K562 (cell line): ENCODE data around the gene KDM2B. TPM values are rescaled to one million over a fixed set of nuclear protein-coding genes. Genes with fewer than 3 reads are reported as not detected.
A peak's percentile ranks its signal among the peaks of the same experiment; 100 is the strongest.

ENCODE experiments used
- ARID1B ChIP-seq: fragments of 450-650 bp; IDR thresholded peaks from 2 replicates; pipeline ENCODE4 v1.6.1; 2016; ENCODE audit warnings: antibody characterized with exemption, mild to moderate bottlenecking, inconsistent platforms
- C11orf30 ChIP-seq: fragments of 450-650 bp; IDR thresholded peaks from 2 replicates; pipeline ENCODE4 v1.6.1; 2016; ENCODE audit warnings: low read depth, mild to moderate bottlenecking
- COPS2 ChIP-seq: fragments of 450-650 bp; conservative IDR thresholded peaks from 2 replicates; pipeline ENCODE4 v1.6.1; 2016; ENCODE audit warnings: mild to moderate bottlenecking, moderate library complexity
- FOXJ2 ChIP-seq: fragments of 200-800 bp; sonication (Bioruptor generic); IDR thresholded peaks from 2 replicates; pipeline ENCODE4 v1.6.1; 2016; ENCODE audit warnings: missing genetic modification characterization, missing compliant biosample characterization
- FOXK1 ChIP-seq: sonication (generic); formaldehyde crosslinking; IDR thresholded peaks from 2 replicates; pipeline ENCODE4 v1.8.0; 2022; ENCODE audit warnings: missing genetic modification reagents, mild to moderate bottlenecking, borderline replicate concordance
- HOXB6 ChIP-seq: fragments of 250-450 bp; sonication (Bioruptor Pico); IDR thresholded peaks from 2 replicates; pipeline ENCODE4 v1.5.1; 2022; ENCODE audit warnings: mild to moderate bottlenecking, borderline replicate concordance
- L3MBTL2 ChIP-seq: fragments of 450-650 bp; IDR thresholded peaks from 2 replicates; pipeline ENCODE4 v1.6.1; 2016; ENCODE audit warnings: mild to moderate bottlenecking, moderate library complexity
- NR1H2 ChIP-seq: sonication (generic); formaldehyde crosslinking; IDR thresholded peaks from 2 replicates; pipeline ENCODE4 v1.4.0; 2020; ENCODE audit warnings: mild to moderate bottlenecking, missing genetic modification reagents
- POLR2A ChIP-seq: fragments of 450-650 bp; conservative IDR thresholded peaks from 2 replicates; pipeline ENCODE4 v1.6.1; 2016
- RHOXF2B ChIP-seq: fragments of 250-450 bp; sonication (Bioruptor Pico); conservative IDR thresholded peaks from 2 replicates; pipeline ENCODE4 v1.5.1; 2021
- RUNX1 ChIP-seq: sonication (generic); IDR thresholded peaks from 2 replicates; pipeline ENCODE4 v1.6.1; 2016; ENCODE audit warnings: antibody characterized with exemption, low read depth
- SNIP1 ChIP-seq: fragments of 450-650 bp; IDR thresholded peaks from 2 replicates; pipeline ENCODE4 v1.7.1; 2017; ENCODE audit warnings: low read depth, mild to moderate bottlenecking
- ZKSCAN8 ChIP-seq: fragments of 200-800 bp; sonication (Bioruptor generic); IDR thresholded peaks from 2 replicates; pipeline ENCODE4 v1.6.1; 2016; ENCODE audit warnings: missing genetic modification characterization, missing compliant biosample characterization
- ZNF174 ChIP-seq: fragments of 250-450 bp; sonication (Bioruptor Pico); IDR thresholded peaks from 2 replicates; pipeline ENCODE4 v1.4.0; 2020; ENCODE audit warnings: mild to moderate bottlenecking
- ZNF24 ChIP-seq: fragments of 450-650 bp; IDR thresholded peaks from 2 replicates; pipeline ENCODE4 v1.6.1; 2016
- ZNF3 ChIP-seq: fragments of 250-450 bp; sonication (Bioruptor Pico); IDR thresholded peaks from 2 replicates; pipeline ENCODE4 v1.5.0; 2021; ENCODE audit warnings: mild to moderate bottlenecking, moderate library complexity
- ZNF436 ChIP-seq: fragments of 250-450, 450-650 bp; sonication (Bioruptor Pico); formaldehyde crosslinking; IDR thresholded peaks from 2 replicates; pipeline ENCODE4 v1.7.0; 2020; ENCODE audit warnings: mild to moderate bottlenecking
- polyA plus RNA-seq, 8 experiments: library from polyadenylated mRNA; depleted of rRNA in 4 of 8; stranded (reverse) in 5 of 8; unstranded in 3 of 8; fragments of >200 nt; fragmentation: Nextera tagmentation in 2 of 8; fragmentation: Illumina TruSeq in 1 of 8; extraction: Ambion mirVana in 2 of 8; extraction: Trizol in 1 of 8; gene quantifications; 2 replicates each; pipeline versions ENCODE4 v1.2.1 to v1.2.3, GENCODE V29; 2011 to 2014; ENCODE audit warnings: inconsistent platforms in 1 of 8, missing spikeins in 1 of 8
- total RNA-seq, 7 experiments: library from RNA; depleted of rRNA in 6 of 7; stranded (reverse); fragments of >200 nt in 6 of 7; fragmentation: Illumina TruSeq in 2 of 7; extraction: Trizol in 2 of 7; gene quantifications; 2 replicates each; pipeline versions ENCODE4 v1.2.1 to v1.2.3, GENCODE V29; 2011 to 2021; ENCODE audit warnings: low replicate concordance in 1 of 7
- TF ChIP-seq, protein P1 (sequence below): fragments of 250-450 bp; sonication (Bioruptor Pico); IDR thresholded peaks from 2 replicates; pipeline ENCODE4 v1.5.0; 2021; ENCODE audit warnings: mild to moderate bottlenecking, moderate library complexity
- TF ChIP-seq, protein P2 (sequence below): fragments of 250-450 bp; sonication (Bioruptor Pico); IDR thresholded peaks from 2 replicates; pipeline ENCODE4 v1.8.0; 2022; ENCODE audit warnings: moderate library complexity, mild to moderate bottlenecking, inconsistent platforms
- TF ChIP-seq, protein P3 (sequence below): sonication (generic); formaldehyde crosslinking; IDR thresholded peaks from 2 replicates; pipeline ENCODE4 v1.8.0; 2022; ENCODE audit warnings: missing genetic modification reagents, mild to moderate bottlenecking, borderline replicate concordance
- TF ChIP-seq, protein P4 (sequence below): fragments of 450-650 bp; IDR thresholded peaks from 2 replicates; pipeline ENCODE4 v1.6.1; 2016; ENCODE audit warnings: borderline replicate concordance

Gene KDM2B
- total and polyA plus RNA-seq, 9 of the 15 experiments (the other 6 are each of a cell fraction or from before 2014, with no cell fraction given) = 7.4 to 50.5 (median 22.5) TPM

DNA sequence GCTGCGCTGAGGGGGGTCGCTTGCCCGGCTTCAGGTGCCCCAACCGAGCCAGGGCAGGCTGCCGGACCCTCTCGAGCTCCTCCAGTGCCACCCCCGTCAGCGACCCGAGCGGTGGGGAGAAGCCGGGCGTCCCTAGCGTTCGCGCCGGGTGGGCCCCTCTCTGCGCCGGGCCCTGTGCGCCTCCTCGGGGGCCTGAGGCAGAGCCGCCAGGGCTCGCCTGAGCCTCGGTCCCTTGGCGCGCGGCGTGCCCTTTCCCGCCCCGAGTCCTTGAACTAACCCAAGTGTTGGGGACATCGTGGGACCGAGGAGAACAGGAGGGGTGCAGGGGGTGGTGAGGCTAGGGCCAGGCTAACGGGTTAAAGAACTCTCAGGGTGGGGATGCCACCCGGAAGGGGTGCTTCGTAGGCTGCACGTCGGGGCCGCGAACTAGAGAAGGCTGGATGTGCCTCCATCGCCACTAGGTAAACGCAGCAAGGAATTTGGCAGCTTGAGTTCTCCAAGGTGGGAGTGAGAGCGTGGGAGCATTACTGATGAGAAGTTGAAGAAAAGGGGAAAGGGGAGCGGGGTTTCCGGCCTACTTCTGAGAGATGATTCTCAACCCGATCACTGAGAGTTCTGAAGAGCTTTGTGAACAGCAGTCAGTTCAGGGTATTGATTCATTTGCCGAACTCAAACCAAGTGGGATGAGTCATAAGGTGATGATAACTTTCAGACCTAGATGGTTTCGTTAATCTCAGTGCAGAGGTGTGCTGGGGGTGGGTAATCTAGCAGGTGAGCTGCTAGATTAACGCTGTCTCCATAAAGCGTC, 180.3 kb downstream of the KDM2B start (continued):
- TF ChIP-seq, protein P1, sequence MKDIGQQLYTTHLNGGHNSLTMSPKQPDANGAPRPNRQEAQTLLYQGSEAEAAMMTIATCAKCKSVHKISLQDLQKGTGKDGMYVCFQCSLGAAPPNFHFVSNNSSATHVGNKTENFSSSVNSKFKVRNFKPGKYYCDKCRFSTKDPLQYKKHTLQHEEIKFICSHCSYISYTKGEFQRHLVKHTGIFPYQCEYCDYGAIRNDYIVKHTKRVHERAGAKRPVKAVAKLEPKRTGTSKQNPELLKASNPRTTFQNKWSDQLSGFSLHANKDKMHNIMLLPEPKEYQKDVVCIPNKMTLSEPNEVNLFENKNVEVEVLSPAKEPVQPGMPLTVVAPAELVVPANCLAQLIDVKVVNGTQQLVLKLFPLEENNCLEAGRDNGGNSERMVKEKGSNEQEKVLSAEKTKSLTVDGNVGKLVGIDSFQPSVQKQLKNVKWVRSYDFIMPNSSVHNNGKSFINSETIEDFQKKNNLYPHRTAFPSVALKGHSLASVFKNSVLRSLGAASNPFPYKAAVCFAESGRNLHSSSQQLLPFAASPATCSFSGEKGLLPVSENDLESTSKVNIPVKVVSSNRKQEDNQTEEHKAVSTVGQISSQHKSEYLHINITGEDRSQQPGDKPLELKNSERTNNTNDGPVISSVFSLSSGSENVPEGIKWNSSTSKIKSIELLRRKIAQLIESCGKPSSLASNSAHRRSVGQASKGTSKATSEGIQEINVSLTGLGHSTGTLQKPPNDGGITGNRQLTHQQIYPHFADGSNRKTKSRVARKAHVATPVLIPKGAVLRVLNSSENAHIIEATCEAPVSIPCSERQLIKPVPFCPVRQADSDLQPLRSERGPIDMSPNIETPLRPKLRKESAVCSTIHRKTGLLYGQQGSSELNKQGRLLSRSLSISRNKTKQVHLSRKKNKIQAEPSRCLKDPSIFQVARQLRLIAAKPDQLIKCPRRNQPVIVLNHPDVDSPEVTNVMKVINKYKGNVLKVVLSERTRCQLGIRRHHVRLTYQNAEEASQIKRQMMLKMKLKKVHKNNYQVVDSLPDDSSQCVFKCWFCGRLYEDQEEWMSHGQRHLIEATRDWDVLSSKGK (CRISPR knock-in tag) = no peak
- no peak for TF ChIP-seq ZNF436 (CRISPR knock-in tag)
- no peak for TF ChIP-seq RHOXF2B
- no peak for TF ChIP-seq ZKSCAN8 (CRISPR knock-in tag)
- no peak; the same call in 1 of the 2 replicates for TF ChIP-seq NR1H2 (CRISPR knock-in tag)
- TF ChIP-seq FOXK1 = no peak
- TF ChIP-seq COPS2 = no peak
- TF ChIP-seq, protein P2, sequence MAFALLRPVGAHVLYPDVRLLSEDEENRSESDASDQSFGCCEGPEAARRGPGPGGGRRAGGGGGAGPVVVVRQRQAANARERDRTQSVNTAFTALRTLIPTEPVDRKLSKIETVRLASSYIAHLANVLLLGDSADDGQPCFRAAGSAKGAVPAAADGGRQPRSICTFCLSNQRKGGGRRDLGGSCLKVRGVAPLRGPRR (CRISPR knock-in tag) = no peak
- TF ChIP-seq HOXB6 (CRISPR knock-in tag) = no peak
- no peak for TF ChIP-seq RUNX1
- TF ChIP-seq, protein P3, sequence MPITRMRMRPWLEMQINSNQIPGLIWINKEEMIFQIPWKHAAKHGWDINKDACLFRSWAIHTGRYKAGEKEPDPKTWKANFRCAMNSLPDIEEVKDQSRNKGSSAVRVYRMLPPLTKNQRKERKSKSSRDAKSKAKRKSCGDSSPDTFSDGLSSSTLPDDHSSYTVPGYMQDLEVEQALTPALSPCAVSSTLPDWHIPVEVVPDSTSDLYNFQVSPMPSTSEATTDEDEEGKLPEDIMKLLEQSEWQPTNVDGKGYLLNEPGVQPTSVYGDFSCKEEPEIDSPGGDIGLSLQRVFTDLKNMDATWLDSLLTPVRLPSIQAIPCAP = no peak
- TF ChIP-seq ZNF24 = no peak
- TF ChIP-seq FOXJ2 (tag) = no peak
- TF ChIP-seq POLR2A = no peak
- TF ChIP-seq ZNF174 = no peak
- peak; percentile 52; the same call in 1 of the 2 replicates for TF ChIP-seq ARID1B
- no peak for TF ChIP-seq ZNF3
- TF ChIP-seq SNIP1 = peak; percentile 53; the same call in 1 of the 2 replicates
- TF ChIP-seq L3MBTL2 = no peak
- TF ChIP-seq, protein P4, sequence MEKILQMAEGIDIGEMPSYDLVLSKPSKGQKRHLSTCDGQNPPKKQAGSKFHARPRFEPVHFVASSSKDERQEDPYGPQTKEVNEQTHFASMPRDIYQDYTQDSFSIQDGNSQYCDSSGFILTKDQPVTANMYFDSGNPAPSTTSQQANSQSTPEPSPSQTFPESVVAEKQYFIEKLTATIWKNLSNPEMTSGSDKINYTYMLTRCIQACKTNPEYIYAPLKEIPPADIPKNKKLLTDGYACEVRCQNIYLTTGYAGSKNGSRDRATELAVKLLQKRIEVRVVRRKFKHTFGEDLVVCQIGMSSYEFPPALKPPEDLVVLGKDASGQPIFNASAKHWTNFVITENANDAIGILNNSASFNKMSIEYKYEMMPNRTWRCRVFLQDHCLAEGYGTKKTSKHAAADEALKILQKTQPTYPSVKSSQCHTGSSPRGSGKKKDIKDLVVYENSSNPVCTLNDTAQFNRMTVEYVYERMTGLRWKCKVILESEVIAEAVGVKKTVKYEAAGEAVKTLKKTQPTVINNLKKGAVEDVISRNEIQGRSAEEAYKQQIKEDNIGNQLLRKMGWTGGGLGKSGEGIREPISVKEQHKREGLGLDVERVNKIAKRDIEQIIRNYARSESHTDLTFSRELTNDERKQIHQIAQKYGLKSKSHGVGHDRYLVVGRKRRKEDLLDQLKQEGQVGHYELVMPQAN = 0 out of 2 replicates have a peak, but pooled peaks have one; percentile 1
- no peak for TF ChIP-seq C11orf30
